Measurements from ENCODE around the gene SYT17.

Gene SYT17

DNA sequence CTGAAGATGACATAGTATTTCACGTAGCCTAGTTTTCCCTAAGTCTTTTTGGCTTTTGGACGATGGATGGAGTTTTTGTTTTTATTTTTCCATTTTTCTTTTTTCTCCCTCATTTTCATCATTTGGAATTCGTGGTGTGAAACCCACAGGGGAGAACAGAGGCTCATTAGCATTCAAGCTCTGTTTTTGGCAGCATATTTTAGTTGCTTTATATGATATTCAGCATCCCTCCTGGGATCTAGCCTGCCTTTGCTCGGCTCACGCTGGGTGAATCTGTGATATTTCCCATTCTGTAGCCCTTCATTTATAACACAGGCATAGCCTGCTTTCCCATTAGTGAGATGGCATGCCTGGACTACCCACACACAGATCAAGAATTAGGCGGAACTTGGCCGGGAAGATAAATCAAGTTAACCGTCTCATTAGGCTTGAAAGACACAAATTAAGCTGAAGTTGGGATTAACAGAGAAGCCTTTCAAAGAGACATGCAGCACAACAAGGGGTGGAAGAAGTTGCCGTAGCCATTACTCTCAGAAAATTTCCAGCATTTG, 97.4 kb downstream of the SYT17 start:
- TF ChIP-seq ZC3H10 (CRISPR knock-in tag; IDR thresholded peaks at IDR 0.05) (no peak), GLIS3 (CRISPR knock-in tag; IDR thresholded peaks at IDR 0.05) (no peak), CSRNP3 (CRISPR knock-in tag; IDR thresholded peaks at IDR 0.05) (no peak)
- TF ChIP-seq, protein P1, sequence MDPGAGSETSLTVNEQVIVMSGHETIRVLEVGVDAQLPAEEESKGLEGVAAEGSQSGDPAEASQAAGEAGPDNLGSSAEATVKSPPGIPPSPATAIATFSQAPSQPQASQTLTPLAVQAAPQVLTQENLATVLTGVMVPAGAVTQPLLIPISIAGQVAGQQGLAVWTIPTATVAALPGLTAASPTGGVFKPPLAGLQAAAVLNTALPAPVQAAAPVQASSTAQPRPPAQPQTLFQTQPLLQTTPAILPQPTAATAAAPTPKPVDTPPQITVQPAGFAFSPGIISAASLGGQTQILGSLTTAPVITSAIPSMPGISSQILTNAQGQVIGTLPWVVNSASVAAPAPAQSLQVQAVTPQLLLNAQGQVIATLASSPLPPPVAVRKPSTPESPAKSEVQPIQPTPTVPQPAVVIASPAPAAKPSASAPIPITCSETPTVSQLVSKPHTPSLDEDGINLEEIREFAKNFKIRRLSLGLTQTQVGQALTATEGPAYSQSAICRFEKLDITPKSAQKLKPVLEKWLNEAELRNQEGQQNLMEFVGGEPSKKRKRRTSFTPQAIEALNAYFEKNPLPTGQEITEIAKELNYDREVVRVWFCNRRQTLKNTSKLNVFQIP (CRISPR knock-in tag; IDR thresholded peaks at IDR 0.05; ENCODE audit: borderline replicate concordance, low read depth), result no peak
- no peak for ATAC-seq

- TF ChIP-seq ZNF8 (CRISPR knock-in tag; IDR thresholded peaks at IDR 0.05) (no peak), SNAI2 (CRISPR knock-in tag; IDR thresholded peaks at IDR 0.05) (no peak), ZNF70 (CRISPR knock-in tag; IDR thresholded peaks at IDR 0.05) (no peak), BACH2 (CRISPR knock-in tag; IDR thresholded peaks at IDR 0.05; ENCODE audit: borderline replicate concordance) (no peak), TSHZ2 (CRISPR knock-in tag; IDR thresholded peaks at IDR 0.05) (no peak), RARB (CRISPR knock-in tag; IDR thresholded peaks at IDR 0.05) (no peak), TOX (CRISPR knock-in tag; IDR thresholded peaks at IDR 0.05; ENCODE audit: borderline replicate concordance) (no peak), ISL1 (CRISPR knock-in tag; IDR thresholded peaks at IDR 0.05) (no peak), TCF4 (CRISPR knock-in tag; IDR thresholded peaks at IDR 0.05; ENCODE audit: borderline replicate concordance) (no peak), ZNF565 (CRISPR knock-in tag; conservative IDR thresholded peaks at IDR 0.05; ENCODE audit: low read depth) (no peak), CSDC2 (CRISPR knock-in tag; IDR thresholded peaks at IDR 0.05) (no peak)
- ATAC-seq, result no peak
Measured at GRCh38 chr16:19266774-19267173, 98.7 kb downstream of the SYT17 start.

GRCh38 chr16:19269098-19269497, 101.1 kb downstream of the SYT17 start:
- TF ChIP-seq PPARA (CRISPR knock-in tag; IDR thresholded peaks at IDR 0.05; ENCODE audit: borderline replicate concordance) (no peak), CSDC2 (CRISPR knock-in tag; IDR thresholded peaks at IDR 0.05) (no peak), SNAI2 (CRISPR knock-in tag; IDR thresholded peaks at IDR 0.05) (no peak), ZFP3 (CRISPR knock-in tag; IDR thresholded peaks at IDR 0.05) (no peak), ZNF8 (CRISPR knock-in tag; IDR thresholded peaks at IDR 0.05) (no peak), TSHZ2 (CRISPR knock-in tag; IDR thresholded peaks at IDR 0.05) (no peak), TOX (CRISPR knock-in tag; IDR thresholded peaks at IDR 0.05; ENCODE audit: borderline replicate concordance) (no peak), GLIS3 (CRISPR knock-in tag; IDR thresholded peaks at IDR 0.05) (no peak), RARB (CRISPR knock-in tag; IDR thresholded peaks at IDR 0.05) (no peak), OSR1 (CRISPR knock-in tag; IDR thresholded peaks at IDR 0.05) (no peak), BACH2 (CRISPR knock-in tag; IDR thresholded peaks at IDR 0.05; ENCODE audit: borderline replicate concordance) (no peak), PATZ1 (CRISPR knock-in tag; IDR thresholded peaks at IDR 0.05; ENCODE audit: borderline replicate concordance) (no peak), ZNF565 (CRISPR knock-in tag; conservative IDR thresholded peaks at IDR 0.05; ENCODE audit: low read depth) (no peak), ZNF70 (CRISPR knock-in tag; IDR thresholded peaks at IDR 0.05) (no peak), ZFP30 (CRISPR knock-in tag; IDR thresholded peaks at IDR 0.05) (no peak), TCF4 (CRISPR knock-in tag; IDR thresholded peaks at IDR 0.05; ENCODE audit: borderline replicate concordance) (no peak), ARNTL (CRISPR knock-in tag; IDR thresholded peaks at IDR 0.05; ENCODE audit: borderline replicate concordance, low read depth) (no peak)
- TF ChIP-seq, protein P2, sequence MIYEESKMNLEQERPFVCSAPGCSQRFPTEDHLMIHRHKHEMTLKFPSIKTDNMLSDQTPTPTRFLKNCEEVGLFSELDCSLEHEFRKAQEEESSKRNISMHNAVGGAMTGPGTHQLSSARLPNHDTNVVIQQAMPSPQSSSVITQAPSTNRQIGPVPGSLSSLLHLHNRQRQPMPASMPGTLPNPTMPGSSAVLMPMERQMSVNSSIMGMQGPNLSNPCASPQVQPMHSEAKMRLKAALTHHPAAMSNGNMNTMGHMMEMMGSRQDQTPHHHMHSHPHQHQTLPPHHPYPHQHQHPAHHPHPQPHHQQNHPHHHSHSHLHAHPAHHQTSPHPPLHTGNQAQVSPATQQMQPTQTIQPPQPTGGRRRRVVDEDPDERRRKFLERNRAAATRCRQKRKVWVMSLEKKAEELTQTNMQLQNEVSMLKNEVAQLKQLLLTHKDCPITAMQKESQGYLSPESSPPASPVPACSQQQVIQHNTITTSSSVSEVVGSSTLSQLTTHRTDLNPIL (CRISPR knock-in tag; IDR thresholded peaks at IDR 0.05; ENCODE audit: low read depth), result no peak
- no peak for ATAC-seq
